Putamen (tissue), 1 donor: ENCODE data around the gene OTOR.

Experiments used
- DNase-seq: peaks from one replicate; pipeline ENCODE4 v3.0.0-alpha.2; 2016; ENCODE audit warnings: low spot score

The OTOR gene

GRCh38 chr20:16749573-16749972 lies 1.4 kb downstream of the OTOR start:
- DNase-seq = no peak

GRCh38 chr20:16752082-16752481 lies 3.9 kb downstream of the OTOR start:
- DNase-seq = no peak

- DNase-seq = no peak
Measured at GRCh38 chr20:16752901-16753300, 4.7 kb downstream of the OTOR start.

GRCh38 chr20:16758454-16759180 lies 10.5 kb downstream of the OTOR start:
- DNase-seq = no peak

GRCh38 chr20:16759181-16759563 lies 11.0 kb downstream of the OTOR start:
- peak; percentile 56 for DNase-seq

- no peak for DNase-seq
Measured at GRCh38 chr20:16760431-16761304, 12.5 kb downstream of the OTOR start.

- peak; percentile 65 for DNase-seq
Measured at GRCh38 chr20:16761305-16761829, 13.2 kb downstream of the OTOR start.

- DNase-seq = no peak
Measured at GRCh38 chr20:16764560-16764959, 16.4 kb downstream of the OTOR start.

GRCh38 chr20:16771213-16771612 lies 23.1 kb downstream of the OTOR start:
- no peak for DNase-seq

GRCh38 chr20:16775961-16776360 lies 27.8 kb downstream of the OTOR start:
- no peak for DNase-seq

GRCh38 chr20:16777126-16777525 lies 29.0 kb downstream of the OTOR start:
- no peak for DNase-seq

GRCh38 chr20:16778159-16778558 lies 30.0 kb downstream of the OTOR start:
- no peak for DNase-seq

- no peak for DNase-seq
Measured at GRCh38 chr20:16781496-16781895, 33.3 kb downstream of the OTOR start.

- DNase-seq = no peak
Measured at GRCh38 chr20:16785226-16785625, 37.1 kb downstream of the OTOR start.
